A673 (cell line): ENCODE results near the gene ZNF514.
"Not testable (repeated sequence)": the region's sequence is repeated elsewhere in the genome, so short reads cannot be mapped to it uniquely, and the experiment has no call there.

Experiments used
- EZH2 ChIP-seq: fragments of 200-600 bp; sonication (generic); IDR thresholded peaks from 2 replicates; pipeline ENCODE4 v1.6.1; 2017; ENCODE audit warnings: borderline replicate concordance, low read depth, mild to moderate bottlenecking, mixed read lengths, antibody characterized with exemption, low read length; ENCODE audit not compliant: poor library complexity, severe bottlenecking
- TF ChIP-seq, protein P1 (sequence below): fragments of 300-800, 200-600 bp; sonication (generic); conservative IDR thresholded peaks from 2 replicates; pipeline ENCODE4 v1.5.1; 2017; ENCODE audit warnings: low read depth, mild to moderate bottlenecking, antibody characterized with exemption, low read length, moderate library complexity, mixed read lengths

DNA sequence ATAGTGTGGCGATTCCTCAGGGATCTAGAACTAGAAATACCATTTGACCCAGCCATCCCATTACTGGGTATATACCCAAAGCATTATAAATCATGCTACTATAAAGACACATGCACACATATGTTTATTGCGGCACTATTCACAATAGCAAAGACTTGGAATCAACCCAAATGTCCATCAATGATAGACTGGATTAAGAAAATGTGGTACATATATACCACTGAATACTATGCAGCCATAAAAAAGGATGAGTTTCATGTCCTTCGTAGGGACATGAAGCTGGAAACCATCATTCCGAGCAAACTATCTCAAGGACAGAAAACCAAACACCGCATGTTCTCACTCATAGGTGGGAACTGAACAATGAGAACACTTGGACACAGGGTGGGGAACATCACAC is 61.4 kb downstream of the ZNF514 start:
- TF ChIP-seq, protein P1, sequence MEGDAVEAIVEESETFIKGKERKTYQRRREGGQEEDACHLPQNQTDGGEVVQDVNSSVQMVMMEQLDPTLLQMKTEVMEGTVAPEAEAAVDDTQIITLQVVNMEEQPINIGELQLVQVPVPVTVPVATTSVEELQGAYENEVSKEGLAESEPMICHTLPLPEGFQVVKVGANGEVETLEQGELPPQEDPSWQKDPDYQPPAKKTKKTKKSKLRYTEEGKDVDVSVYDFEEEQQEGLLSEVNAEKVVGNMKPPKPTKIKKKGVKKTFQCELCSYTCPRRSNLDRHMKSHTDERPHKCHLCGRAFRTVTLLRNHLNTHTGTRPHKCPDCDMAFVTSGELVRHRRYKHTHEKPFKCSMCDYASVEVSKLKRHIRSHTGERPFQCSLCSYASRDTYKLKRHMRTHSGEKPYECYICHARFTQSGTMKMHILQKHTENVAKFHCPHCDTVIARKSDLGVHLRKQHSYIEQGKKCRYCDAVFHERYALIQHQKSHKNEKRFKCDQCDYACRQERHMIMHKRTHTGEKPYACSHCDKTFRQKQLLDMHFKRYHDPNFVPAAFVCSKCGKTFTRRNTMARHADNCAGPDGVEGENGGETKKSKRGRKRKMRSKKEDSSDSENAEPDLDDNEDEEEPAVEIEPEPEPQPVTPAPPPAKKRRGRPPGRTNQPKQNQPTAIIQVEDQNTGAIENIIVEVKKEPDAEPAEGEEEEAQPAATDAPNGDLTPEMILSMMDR = not testable (repeated sequence)
- TF ChIP-seq EZH2 = not testable (repeated sequence)
